Trophoblast cell (in vitro differentiated cells and primary cell): Measurements from ENCODE around the gene LIME1.

Experiments used
- DNase-seq, 2 donors: peaks; one replicate each; pipeline ENCODE4 v3.0.0-alpha.2; 2016
- H2AFZ ChIP-seq: 2 replicates; pipeline ENCODE4 v1.6.1; 2013; ENCODE audit warnings: low read length, moderate library complexity, mild to moderate bottlenecking; ENCODE audit not compliant: insufficient read depth, poor library complexity
- H2AK5ac ChIP-seq: 2 replicates; pipeline ENCODE4 v1.6.1; 2013; ENCODE audit warnings: mild to moderate bottlenecking, low read length
- H2BK120ac ChIP-seq: 2 replicates; pipeline ENCODE4 v1.6.1; 2013; ENCODE audit warnings: low read length, mild to moderate bottlenecking, moderate library complexity; ENCODE audit not compliant: insufficient read depth, poor library complexity
- H2BK12ac ChIP-seq: 2 replicates; pipeline ENCODE4 v1.6.1; 2013; ENCODE audit warnings: mild to moderate bottlenecking, low read length, moderate library complexity
- H2BK5ac ChIP-seq: 2 replicates; pipeline ENCODE4 v1.6.1; 2013; ENCODE audit warnings: low read length, low read depth, moderate library complexity, mild to moderate bottlenecking; ENCODE audit not compliant: poor library complexity
- H3K14ac ChIP-seq: 2 replicates; pipeline ENCODE4 v1.6.1; 2013; ENCODE audit warnings: mild to moderate bottlenecking, low read length
- H3K18ac ChIP-seq: 2 replicates; pipeline ENCODE4 v1.6.1; 2013; ENCODE audit warnings: mild to moderate bottlenecking, low read length
- H3K23ac ChIP-seq: 2 replicates; pipeline ENCODE4 v1.6.1; 2013; ENCODE audit warnings: low read length
- H3K27ac ChIP-seq: 2 replicates; pipeline ENCODE4 v1.5.1; 2013; ENCODE audit warnings: low read depth, mild to moderate bottlenecking, inconsistent platforms, low read length, moderate library complexity
- H3K27me3 ChIP-seq: 2 replicates; pipeline ENCODE4 v1.6.1; 2013; ENCODE audit warnings: inconsistent platforms, mild to moderate bottlenecking, low read length, moderate library complexity; ENCODE audit not compliant: insufficient read depth
- H3K36me3 ChIP-seq, 2 experiments: 1 replicate in 1 of 2; 2 replicates in 1 of 2; pipeline ENCODE4 v1.6.1; 2013; ENCODE audit warnings: low read length in 2 of 2, mild to moderate bottlenecking in 2 of 2, moderate library complexity in 1 of 2; ENCODE audit not compliant: insufficient read depth in 2 of 2, control insufficient read depth in 1 of 2
- H3K4ac ChIP-seq: 2 replicates; pipeline ENCODE4 v1.6.1; 2013; ENCODE audit warnings: low read depth, mild to moderate bottlenecking, low read length, moderate library complexity
- H3K4me1 ChIP-seq, 2 experiments: 1 replicate in 1 of 2; 2 replicates in 1 of 2; pipeline ENCODE4 v1.6.1; 2013; ENCODE audit warnings: low read length in 2 of 2, mild to moderate bottlenecking in 2 of 2, moderate library complexity in 1 of 2; ENCODE audit not compliant: insufficient read depth in 2 of 2, control insufficient read depth in 1 of 2
- H3K4me2 ChIP-seq: 2 replicates; pipeline ENCODE4 v1.6.1; 2013; ENCODE audit warnings: inconsistent platforms, mild to moderate bottlenecking, low read length, moderate library complexity
- H3K4me3 ChIP-seq: 2 replicates; pipeline ENCODE4 v1.5.1; 2013; ENCODE audit warnings: mild to moderate bottlenecking, low read depth, low read length, inconsistent platforms
- H3K79me1 ChIP-seq: one replicate; pipeline ENCODE4 v1.6.1; 2013; ENCODE audit warnings: low read length
- H3K79me2 ChIP-seq: 2 replicates; pipeline ENCODE4 v1.6.1; 2013; ENCODE audit warnings: low read length, mild to moderate bottlenecking; ENCODE audit not compliant: control insufficient read depth, insufficient read depth, poor library complexity
- H3K9ac ChIP-seq: 2 replicates; pipeline ENCODE4 v1.6.1; 2013; ENCODE audit warnings: mild to moderate bottlenecking, low read length
- H3K9me3 ChIP-seq: 2 replicates; pipeline ENCODE4 v1.6.1; 2013; ENCODE audit warnings: low read depth, mild to moderate bottlenecking, control low read depth, inconsistent platforms, low read length; ENCODE audit not compliant: insufficient read depth
- H4K12ac ChIP-seq: 2 replicates; pipeline ENCODE4 v1.6.1; 2013; ENCODE audit warnings: low read depth, mild to moderate bottlenecking, low read length, moderate library complexity
- H4K8ac ChIP-seq: 2 replicates; pipeline ENCODE4 v1.6.1; 2013; ENCODE audit warnings: low read depth, mild to moderate bottlenecking, low read length, moderate library complexity
- H4K91ac ChIP-seq: one replicate; pipeline ENCODE4 v1.6.1; 2013; ENCODE audit warnings: low read depth, mild to moderate bottlenecking, low read length, moderate library complexity
- WGBS: extraction: QIAGEN DNeasy Blood & Tissue Kit; methylation state at CpG from one replicate; pipeline ENCODE4 v1.1.7; 2013; ENCODE audit warnings: missing lambda C conversion rate; ENCODE audit not compliant: insufficient read length, insufficient coverage; ENCODE audit errors: extremely low coverage; 5-methylcytosine and 5-hydroxymethylcytosine counted together

LIME1 gene

GRCh38 chr20:63734111-63734945 is 2.1 kb upstream of the LIME1 start:
- peaks cover 8% of the 10 kb centered on the region for H3K9me3 ChIP-seq
- no peak overlapping the region for H4K8ac ChIP-seq
- no peak overlapping the region for H3K18ac ChIP-seq
- no peak overlapping the region for H3K4me2 ChIP-seq
- WGBS = no CpG with 5 or more reads among the region's 25 CpGs
- no peak overlapping the region for H2AK5ac ChIP-seq
- no peak overlapping the region for H2AFZ ChIP-seq
- no peaks in the 10 kb centered on the region for H3K27me3 ChIP-seq
- no peak overlapping the region for H3K4ac ChIP-seq
- no peak overlapping the region for H2BK5ac ChIP-seq
- H3K9ac ChIP-seq = no peak overlapping the region
- H4K12ac ChIP-seq = no peak overlapping the region
- no peak overlapping the region for H3K4me3 ChIP-seq
- no peak overlapping the region for H3K23ac ChIP-seq
- peaks cover 6 to 8% of the 10 kb centered on the region in 2 experiments for H3K4me1 ChIP-seq
- no peaks in the 10 kb centered on the region for H3K79me2 ChIP-seq
- H3K14ac ChIP-seq = no peak overlapping the region
- H2BK120ac ChIP-seq = no peak overlapping the region
- H2BK12ac ChIP-seq = no peak overlapping the region
- H3K36me3 ChIP-seq = peaks cover 37 to 39% of the 10 kb centered on the region in 2 experiments
- no peak overlapping the region for H4K91ac ChIP-seq
- H3K79me1 ChIP-seq = peaks cover 2% of the 10 kb centered on the region
- no peak for DNase-seq
- H3K27ac ChIP-seq = no peak overlapping the region

DNA sequence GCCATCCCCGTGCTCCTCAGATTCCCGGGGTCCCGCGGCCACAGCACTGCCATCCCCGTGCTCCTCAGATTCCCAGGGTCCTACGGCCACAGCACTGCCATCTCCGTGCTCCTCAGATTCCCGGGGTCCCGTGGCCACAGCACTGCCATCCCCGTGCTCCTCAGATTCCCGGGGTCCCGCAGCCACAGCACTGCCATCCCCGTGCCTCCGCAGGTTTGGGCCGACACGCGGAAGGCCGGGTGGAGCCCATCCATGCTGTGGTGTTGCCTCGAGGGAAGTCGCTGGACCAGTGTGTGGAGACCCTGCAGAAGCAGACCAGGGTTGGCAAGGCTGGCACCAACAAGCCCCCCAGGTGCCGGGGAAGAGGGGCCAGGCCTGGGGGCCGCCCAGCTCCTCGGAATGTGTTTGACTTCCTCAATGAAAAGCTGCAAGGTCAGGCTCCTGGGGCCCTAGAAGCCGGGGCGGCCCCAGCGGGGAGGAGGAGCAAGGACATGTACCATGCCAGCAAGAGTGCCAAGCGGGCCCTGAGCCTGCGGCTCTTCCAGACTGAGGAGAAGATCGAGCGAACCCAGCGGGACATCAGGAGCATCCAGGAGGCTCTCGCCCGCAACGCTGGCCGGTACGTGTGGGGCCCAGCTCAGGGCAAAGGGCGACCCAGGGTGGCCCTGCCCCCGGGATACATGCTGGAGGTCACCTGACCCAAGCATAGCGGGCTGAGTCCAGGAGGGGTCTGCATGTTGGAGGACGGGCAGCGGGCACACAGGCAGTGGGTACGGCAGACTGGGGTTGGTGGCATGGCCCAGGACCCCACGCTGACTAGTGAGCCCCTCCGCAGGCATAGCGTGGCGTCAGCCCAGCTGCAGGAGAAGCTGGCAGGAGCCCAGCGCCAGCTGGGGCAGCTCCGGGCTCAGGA is 1.3 kb upstream of the LIME1 start:
- Histone ChIP-seq H2AFZ (no peak overlapping the region), H2BK12ac (no peak overlapping the region), H3K4me1 (peaks cover 6 to 8% of the 10 kb centered on the region in 2 experiments), H3K14ac (no peak overlapping the region), H3K27ac (no peak overlapping the region), H4K12ac (no peak overlapping the region), H2BK120ac (no peak overlapping the region), H2AK5ac (no peak overlapping the region), H3K18ac (no peak overlapping the region), H3K4me3 (no peak overlapping the region), H3K79me1 (peaks cover 3% of the 10 kb centered on the region), H4K8ac (no peak overlapping the region), H3K23ac (no peak overlapping the region), H4K91ac (no peak overlapping the region), H3K9ac (no peak overlapping the region), H3K27me3 (no peaks in the 10 kb centered on the region), H2BK5ac (no peak overlapping the region), H3K9me3 (peaks cover 8% of the 10 kb centered on the region), H3K36me3 (peaks cover 35 to 36% of the 10 kb centered on the region in 2 experiments), H3K4ac (no peak overlapping the region), H3K79me2 (peaks cover under 1% of the 10 kb centered on the region), H3K4me2 (no peak overlapping the region)
- no peak for DNase-seq
- WGBS = no CpG with 5 or more reads among the region's 48 CpGs

DNA sequence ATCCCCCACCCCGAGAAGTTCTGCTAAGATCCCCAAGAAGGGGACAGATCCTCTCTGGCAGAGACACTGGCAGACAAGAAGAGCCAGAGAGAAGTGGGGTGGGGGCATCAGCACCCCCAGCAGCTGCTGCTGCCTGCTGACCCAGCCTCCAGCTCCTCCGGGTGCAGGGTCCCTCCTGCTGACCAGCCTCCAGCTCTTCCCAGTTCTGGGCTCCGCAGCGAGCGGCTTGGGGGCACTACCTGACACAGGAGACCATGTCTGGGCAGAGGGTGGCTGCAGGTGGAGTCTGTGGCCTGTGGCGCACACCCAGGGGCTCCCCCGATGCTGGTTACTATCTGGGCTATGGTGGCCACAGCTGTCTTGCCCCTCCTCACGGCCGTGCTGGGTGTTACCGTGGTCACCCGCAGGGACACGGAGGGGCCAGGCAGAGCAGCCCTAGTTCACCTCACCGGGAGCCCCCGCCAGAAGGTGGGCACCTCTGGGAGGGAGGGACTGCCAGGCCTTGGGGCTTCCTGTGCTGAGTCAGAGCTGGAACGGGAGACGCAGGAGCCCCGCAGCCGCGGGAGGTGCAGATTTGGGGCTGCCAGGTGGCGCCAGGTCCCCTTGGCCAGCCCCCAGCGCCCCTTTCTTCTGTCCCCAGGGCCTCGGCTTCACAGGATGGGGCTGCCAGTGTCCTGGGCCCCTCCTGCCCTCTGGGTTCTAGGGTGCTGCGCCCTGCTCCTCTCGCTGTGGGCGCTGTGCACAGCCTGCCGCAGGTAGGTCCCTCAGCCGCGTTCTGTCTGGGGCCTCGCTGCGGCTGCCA is 630 bp downstream of the LIME1 start:
- Histone ChIP-seq H3K79me2 (peaks cover 7% of the 10 kb centered on the region), H2BK5ac (no peak overlapping the region), H3K14ac (no peak overlapping the region), H2AFZ (no peak overlapping the region), H4K8ac (no peak overlapping the region), H2BK120ac (no peak overlapping the region), H4K12ac (no peak overlapping the region), H3K4me3 (no peak overlapping the region), H3K27ac (no peak overlapping the region), H3K9me3 (peaks cover 6% of the 10 kb centered on the region), H3K36me3 (peaks cover 44% of the 10 kb centered on the region in 2 experiments), H3K27me3 (no peaks in the 10 kb centered on the region), H4K91ac (no peak overlapping the region), H3K23ac (no peak overlapping the region), H3K4me1 (peaks cover 16% of the 10 kb centered on the region in 2 experiments), H3K4ac (no peak overlapping the region), H2BK12ac (no peak overlapping the region), H3K79me1 (peaks cover 15% of the 10 kb centered on the region), H3K9ac (no peak overlapping the region), H3K18ac (no peak overlapping the region), H2AK5ac (no peak overlapping the region), H3K4me2 (no peak overlapping the region)
- WGBS = no CpG with 5 or more reads among the region's 30 CpGs
- peak in 1 of 2 donors; percentile 23 for DNase-seq

- Histone ChIP-seq H3K9me3 (peaks cover 3% of the 10 kb centered on the region), H3K27me3 (no peaks in the 10 kb centered on the region), H2BK5ac (no peak overlapping the region), H3K23ac (no peak overlapping the region), H3K79me1 (peaks cover 15% of the 10 kb centered on the region), H2BK12ac (no peak overlapping the region), H3K27ac (no peak overlapping the region), H4K8ac (no peak overlapping the region), H2BK120ac (no peak overlapping the region), H3K18ac (no peak overlapping the region), H3K79me2 (peaks cover 7% of the 10 kb centered on the region), H4K12ac (no peak overlapping the region), H3K9ac (no peak overlapping the region), H3K4ac (no peak overlapping the region), H4K91ac (no peak overlapping the region), H3K4me1 (peaks cover 16% of the 10 kb centered on the region in 2 experiments), H3K4me3 (no peak overlapping the region), H3K14ac (no peak overlapping the region), H3K4me2 (peak overlapping the region; percentile 48), H3K36me3 (peaks cover 49% of the 10 kb centered on the region in 2 experiments), H2AK5ac (no peak overlapping the region), H2AFZ (no peak overlapping the region)
- no peak for DNase-seq
- WGBS = no CpG with 5 or more reads among the region's 26 CpGs
Measured at GRCh38 chr20:63737695-63737944, 1.2 kb downstream of the LIME1 start.
